Body of pancreas (tissue), 4 donors: Measurements from ENCODE around the gene ZNF70.

ENCODE experiments used
- CTCF ChIP-seq, 7 experiments: fragments of 450-650 bp in 4 of 7; fragments of 200-600 bp in 3 of 7; sonication (generic) in 3 of 7; IDR thresholded peaks; one replicate each; pipeline ENCODE4 v1.5.1; 2016 to 2019; ENCODE audit warnings: antibody characterized with exemption in 7 of 7
- POLR2A ChIP-seq, 3 donors: fragments of 450-650 bp; IDR thresholded peaks; one replicate each; pipeline ENCODE4 v1.6.1; 2016; ENCODE audit warnings: antibody characterized with exemption in 3 of 3, mild to moderate bottlenecking in 2 of 3

GRCh38 chr22:23762842-23763578 is 12.1 kb upstream of the ZNF70 start, which contains the start of gene C22orf15:
- TF ChIP-seq CTCF (IDR thresholded peaks at IDR 0.05) (no peak), POLR2A (IDR thresholded peaks at IDR 0.05) (no peak)
